Retinal pigment epithelial cell (primary cell): ENCODE data around the gene PRKCB.

Experiments
- DNase-seq: peaks from one replicate; pipeline ENCODE4 v3.0.0-alpha.2; 2010; ENCODE audit warnings: low read depth
- H3K4me3 ChIP-seq: 2 replicates; pipeline ENCODE4 v1.5.1; 2011; ENCODE audit warnings: mild to moderate bottlenecking, low read length, control low read depth, moderate library complexity
- CTCF ChIP-seq: conservative IDR thresholded peaks from 2 replicates; pipeline ENCODE4 v1.5.1; 2011; ENCODE audit warnings: low read depth, low read length, control low read depth, inconsistent platforms

Gene PRKCB

GRCh38 chr16:24257958-24258357 is 422.2 kb downstream of the PRKCB start:
- TF ChIP-seq CTCF: no peak
- DNase-seq: no peak
- H3K4me3 ChIP-seq: no peak overlapping the region

- no peak for TF ChIP-seq CTCF
- no peak overlapping the region for H3K4me3 ChIP-seq
- DNase-seq: no peak
Measured at GRCh38 chr16:24258791-24259190, 423.0 kb downstream of the PRKCB start.

GRCh38 chr16:24262816-24263215 is 427.0 kb downstream of the PRKCB start:
- H3K4me3 ChIP-seq: no peak overlapping the region
- no peak for DNase-seq
- TF ChIP-seq CTCF: no peak
